Non-pigmented ciliary epithelial cell (primary cell): ENCODE data around the gene SKAP1.
"Not testable (repeated sequence)": the region's sequence is repeated elsewhere in the genome, so short reads cannot be mapped to it uniquely, and the experiment has no call there.

Experiments used
- DNase-seq: peaks from one replicate; pipeline ENCODE4 v3.0.0-alpha.2; 2010; ENCODE audit warnings: low read depth

The SKAP1 gene

GRCh38 chr17:48282303-48282702 lies 147.7 kb downstream of the SKAP1 start:
- no peak for DNase-seq

GRCh38 chr17:48278760-48279491 lies 151.1 kb downstream of the SKAP1 start:
- DNase-seq = no peak

GRCh38 chr17:48276776-48277175 lies 153.2 kb downstream of the SKAP1 start:
- no peak for DNase-seq

- no peak for DNase-seq
Measured at GRCh38 chr17:48270899-48271298, 159.1 kb downstream of the SKAP1 start.

GRCh38 chr17:48269209-48269608 lies 160.8 kb downstream of the SKAP1 start:
- DNase-seq = no peak

- no peak for DNase-seq
Measured at GRCh38 chr17:48263731-48264035, 166.3 kb downstream of the SKAP1 start.

GRCh38 chr17:48262982-48263730 lies 166.9 kb downstream of the SKAP1 start:
- no peak for DNase-seq

GRCh38 chr17:48261297-48261880 lies 168.6 kb downstream of the SKAP1 start:
- no peak for DNase-seq

GRCh38 chr17:48259694-48260291 lies 170.2 kb downstream of the SKAP1 start:
- DNase-seq = no peak

GRCh38 chr17:48258331-48258730 lies 171.7 kb downstream of the SKAP1 start:
- no peak for DNase-seq

- no peak for DNase-seq
Measured at GRCh38 chr17:48255759-48256158, 174.3 kb downstream of the SKAP1 start.

- DNase-seq = no peak
Measured at GRCh38 chr17:48254896-48255295, 175.1 kb downstream of the SKAP1 start.

GRCh38 chr17:48253975-48254374 lies 176.0 kb downstream of the SKAP1 start:
- no peak for DNase-seq

GRCh38 chr17:48251950-48252349 lies 178.1 kb downstream of the SKAP1 start:
- DNase-seq = no peak

- no peak for DNase-seq
Measured at GRCh38 chr17:48250949-48251348, 179.1 kb downstream of the SKAP1 start.

GRCh38 chr17:48250059-48250458 lies 180.0 kb downstream of the SKAP1 start:
- DNase-seq = not testable (repeated sequence)

- DNase-seq = no peak
Measured at GRCh38 chr17:48247603-48248002, 182.4 kb downstream of the SKAP1 start.

GRCh38 chr17:48247038-48247437 lies 183.0 kb downstream of the SKAP1 start:
- no peak for DNase-seq

GRCh38 chr17:48246612-48247011 lies 183.4 kb downstream of the SKAP1 start:
- DNase-seq = no peak

GRCh38 chr17:48245465-48246033 lies 184.5 kb downstream of the SKAP1 start:
- not testable (repeated sequence) for DNase-seq

- no peak for DNase-seq
Measured at GRCh38 chr17:48244814-48245213, 185.2 kb downstream of the SKAP1 start.

GRCh38 chr17:48244121-48244711 lies 185.8 kb downstream of the SKAP1 start:
- DNase-seq = no peak
